B cell (primary cell): ENCODE data around the gene TINAG.

Experiments
- CTCF ChIP-seq: fragments of 200-600 bp; IDR thresholded peaks from one replicate; pipeline ENCODE4 v1.8.0; 2022; ENCODE audit warnings: antibody characterized with exemption, mild to moderate bottlenecking
- EZH2 ChIP-seq: IDR thresholded peaks from 2 replicates; pipeline ENCODE4 v1.6.1; 2012; ENCODE audit warnings: borderline replicate concordance, low read depth, mild to moderate bottlenecking, moderate library complexity, low read length; ENCODE audit not compliant: insufficient read depth, poor library complexity, severe bottlenecking

GRCh38 chr6:54427396-54427937 is 119.2 kb downstream of the TINAG start:
- TF ChIP-seq CTCF (no peak), EZH2 (no peak)
